ENCODE measurements around the gene KCNMB2.

- no peak for TF ChIP-seq CTCF (IDR thresholded peaks at IDR 0.05)
- no peak for TF ChIP-seq EP300 (IDR thresholded peaks at IDR 0.05)
Observed at GRCh38 chr3:178504128-178504527, 32.1 kb upstream of the KCNMB2 start.

Data from stomach (tissue), 4 donors.